ENCODE measurements around the gene ABCA7. TPM values are rescaled to one million over a fixed set of nuclear protein-coding genes. Genes with fewer than 3 reads are reported as not detected.

The ABCA7 gene
- total and polyA plus RNA-seq, 2 of the 13 experiments (the other 11 are each of a cell fraction or from before 2014, with no cell fraction given): 4.4 to 32.4 TPM

DNA sequence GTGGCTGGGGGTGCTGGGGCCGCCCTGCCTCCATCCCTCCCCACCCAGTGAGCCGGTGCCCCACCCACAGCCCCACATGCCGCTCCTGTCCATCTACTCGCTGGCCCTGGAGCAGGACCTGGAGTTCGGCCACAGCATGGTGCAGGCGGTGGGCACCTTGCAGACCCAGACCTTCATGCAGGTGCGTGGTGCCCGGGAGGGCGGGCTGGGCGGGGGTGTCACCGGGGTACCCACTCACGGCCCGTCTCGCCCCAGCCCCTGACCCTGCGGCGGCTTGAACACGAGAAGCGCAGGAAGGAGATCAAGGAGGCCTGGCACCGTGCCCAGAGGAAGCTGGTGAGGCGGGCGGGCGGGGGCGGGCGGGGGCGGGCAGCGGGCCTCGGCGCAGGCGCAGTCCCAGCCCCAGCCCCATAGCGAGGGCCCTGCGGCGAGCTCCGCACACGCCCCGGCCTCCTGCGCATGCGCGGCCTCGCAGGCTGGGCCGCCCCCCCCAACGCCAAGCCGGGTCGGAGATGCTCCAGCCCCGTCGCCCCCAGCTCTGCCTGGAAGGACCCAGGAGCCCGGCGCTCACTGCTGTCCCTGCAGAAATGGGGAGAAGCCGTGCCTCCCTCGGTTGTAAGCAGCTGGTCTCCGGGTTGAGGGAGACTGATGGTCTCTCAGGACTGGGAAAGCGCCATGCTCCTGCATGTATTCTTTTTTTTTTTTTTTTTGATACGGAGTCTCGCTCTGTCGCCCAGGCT is 34.8 kb downstream of the ABCA7 start:
- peaks cover 29% of the 10 kb centered on the region for H3K4me1 ChIP-seq (ENCODE audit: insufficient read depth, low read length)
- ChIA-PET CTCF (ENCODE audit: low intra/inter-chr PET ratio, low total read pairs) (no interaction called here), POLR2A (no interaction called here)
- FAIRE-seq: no peak
- no peak for DNase-seq (ENCODE audit: low spot score)
- H3K36me3 ChIP-seq (replicated peaks in 1 of 2; ENCODE audit: control insufficient read depth in 1 of 2, insufficient read depth in 2 of 2, low read length in 2 of 2): no peaks in the 10 kb centered on the region; a peak in 1 of 5 replicates
- TF ChIP-seq ZNF143 (CRISPR knock-in tag; IDR thresholded peaks at IDR 0.05): no peak
- no peak for TF ChIP-seq HNF4G (IDR thresholded peaks at IDR 0.05; ENCODE audit: borderline replicate concordance, low read depth, low read length)
- no peak for TF ChIP-seq HNF4G (CRISPR knock-in tag; IDR thresholded peaks at IDR 0.05; ENCODE audit: borderline replicate concordance, low read depth)
- TF ChIP-seq SRY (CRISPR knock-in tag; IDR thresholded peaks at IDR 0.05): no peak
- no peak for TF ChIP-seq ISL2 (CRISPR knock-in tag; IDR thresholded peaks at IDR 0.05)
- TF ChIP-seq RFX3 (CRISPR knock-in tag; IDR thresholded peaks at IDR 0.05): no peak
- TF ChIP-seq TRIM24 (CRISPR knock-in tag; IDR thresholded peaks at IDR 0.05): no peak
- TF ChIP-seq, protein P1, sequence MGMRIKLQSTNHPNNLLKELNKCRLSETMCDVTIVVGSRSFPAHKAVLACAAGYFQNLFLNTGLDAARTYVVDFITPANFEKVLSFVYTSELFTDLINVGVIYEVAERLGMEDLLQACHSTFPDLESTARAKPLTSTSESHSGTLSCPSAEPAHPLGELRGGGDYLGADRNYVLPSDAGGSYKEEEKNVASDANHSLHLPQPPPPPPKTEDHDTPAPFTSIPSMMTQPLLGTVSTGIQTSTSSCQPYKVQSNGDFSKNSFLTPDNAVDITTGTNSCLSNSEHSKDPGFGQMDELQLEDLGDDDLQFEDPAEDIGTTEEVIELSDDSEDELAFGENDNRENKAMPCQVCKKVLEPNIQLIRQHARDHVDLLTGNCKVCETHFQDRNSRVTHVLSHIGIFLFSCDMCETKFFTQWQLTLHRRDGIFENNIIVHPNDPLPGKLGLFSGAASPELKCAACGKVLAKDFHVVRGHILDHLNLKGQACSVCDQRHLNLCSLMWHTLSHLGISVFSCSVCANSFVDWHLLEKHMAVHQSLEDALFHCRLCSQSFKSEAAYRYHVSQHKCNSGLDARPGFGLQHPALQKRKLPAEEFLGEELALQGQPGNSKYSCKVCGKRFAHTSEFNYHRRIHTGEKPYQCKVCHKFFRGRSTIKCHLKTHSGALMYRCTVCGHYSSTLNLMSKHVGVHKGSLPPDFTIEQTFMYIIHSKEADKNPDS (CRISPR knock-in tag; IDR thresholded peaks at IDR 0.05): no peak
- TF ChIP-seq ZNF232 (CRISPR knock-in tag; IDR thresholded peaks at IDR 0.05; ENCODE audit: borderline replicate concordance): no peak
- no peak for TF ChIP-seq AKAP8 (CRISPR knock-in tag; IDR thresholded peaks at IDR 0.05)
- TF ChIP-seq XBP1 (CRISPR knock-in tag; IDR thresholded peaks at IDR 0.05): no peak
- TF ChIP-seq ZNF253 (CRISPR knock-in tag; IDR thresholded peaks at IDR 0.05; ENCODE audit: borderline replicate concordance): no peak
- no peak for TF ChIP-seq ZBTB42 (CRISPR knock-in tag; IDR thresholded peaks at IDR 0.05)
- TF ChIP-seq, protein P2, sequence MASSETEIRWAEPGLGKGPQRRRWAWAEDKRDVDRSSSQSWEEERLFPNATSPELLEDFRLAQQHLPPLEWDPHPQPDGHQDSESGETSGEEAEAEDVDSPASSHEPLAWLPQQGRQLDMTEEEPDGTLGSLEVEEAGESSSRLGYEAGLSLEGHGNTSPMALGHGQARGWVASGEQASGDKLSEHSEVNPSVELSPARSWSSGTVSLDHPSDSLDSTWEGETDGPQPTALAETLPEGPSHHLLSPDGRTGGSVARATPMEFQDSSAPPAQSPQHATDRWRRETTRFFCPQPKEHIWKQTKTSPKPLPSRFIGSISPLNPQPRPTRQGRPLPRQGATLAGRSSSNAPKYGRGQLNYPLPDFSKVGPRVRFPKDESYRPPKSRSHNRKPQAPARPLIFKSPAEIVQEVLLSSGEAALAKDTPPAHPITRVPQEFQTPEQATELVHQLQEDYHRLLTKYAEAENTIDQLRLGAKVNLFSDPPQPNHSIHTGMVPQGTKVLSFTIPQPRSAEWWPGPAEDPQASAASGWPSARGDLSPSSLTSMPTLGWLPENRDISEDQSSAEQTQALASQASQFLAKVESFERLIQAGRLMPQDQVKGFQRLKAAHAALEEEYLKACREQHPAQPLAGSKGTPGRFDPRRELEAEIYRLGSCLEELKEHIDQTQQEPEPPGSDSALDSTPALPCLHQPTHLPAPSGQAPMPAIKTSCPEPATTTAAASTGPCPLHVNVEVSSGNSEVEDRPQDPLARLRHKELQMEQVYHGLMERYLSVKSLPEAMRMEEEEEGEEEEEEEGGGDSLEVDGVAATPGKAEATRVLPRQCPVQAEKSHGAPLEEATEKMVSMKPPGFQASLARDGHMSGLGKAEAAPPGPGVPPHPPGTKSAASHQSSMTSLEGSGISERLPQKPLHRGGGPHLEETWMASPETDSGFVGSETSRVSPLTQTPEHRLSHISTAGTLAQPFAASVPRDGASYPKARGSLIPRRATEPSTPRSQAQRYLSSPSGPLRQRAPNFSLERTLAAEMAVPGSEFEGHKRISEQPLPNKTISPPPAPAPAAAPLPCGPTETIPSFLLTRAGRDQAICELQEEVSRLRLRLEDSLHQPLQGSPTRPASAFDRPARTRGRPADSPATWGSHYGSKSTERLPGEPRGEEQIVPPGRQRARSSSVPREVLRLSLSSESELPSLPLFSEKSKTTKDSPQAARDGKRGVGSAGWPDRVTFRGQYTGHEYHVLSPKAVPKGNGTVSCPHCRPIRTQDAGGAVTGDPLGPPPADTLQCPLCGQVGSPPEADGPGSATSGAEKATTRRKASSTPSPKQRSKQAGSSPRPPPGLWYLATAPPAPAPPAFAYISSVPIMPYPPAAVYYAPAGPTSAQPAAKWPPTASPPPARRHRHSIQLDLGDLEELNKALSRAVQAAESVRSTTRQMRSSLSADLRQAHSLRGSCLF (CRISPR knock-in tag; IDR thresholded peaks at IDR 0.05; ENCODE audit: borderline replicate concordance): no peak
- no peak for TF ChIP-seq ZHX1 (CRISPR knock-in tag; IDR thresholded peaks at IDR 0.05; ENCODE audit: low read depth)
- no peaks in the 10 kb centered on the region for H3K9me3 ChIP-seq (ENCODE audit: low read length)
- in situ Hi-C loops (cut with HindIII; ENCODE audit: extremely low pct_ligation_motif_present, low pct_unique_long_range_greater_than_20kb): no loop called here
- H4K20me1 ChIP-seq (ENCODE audit: insufficient read depth, low read length): peaks cover 3% of the 10 kb centered on the region; the same call in 1 of the 2 replicates
- no peak for ATAC-seq
- intact Hi-C loops (cut with micrococcal nuclease; ENCODE audit: unreplicated experiment): no loop called here
- no peak overlapping the region for H2AFZ ChIP-seq (ENCODE audit: low read length)
- 86% methylated on average over 23 of the region's 54 CpGs for WGBS (ENCODE audit: low lambda C conversion rate)
- BruUV-seq (replicated peaks): no TSS peak
- no peak overlapping the region for H3K4me3 ChIP-seq (replicated peaks in 1 of 3; ENCODE audit: insufficient read depth in 1 of 3, low read depth in 2 of 3, low read length in 3 of 3)
- H3K79me2 ChIP-seq (ENCODE audit: insufficient read depth, low read length): no peaks in the 10 kb centered on the region
- no peak overlapping the region for H3K9ac ChIP-seq (ENCODE audit: insufficient read depth, low read depth, low read length)
- no peaks in the 10 kb centered on the region for H3K27me3 ChIP-seq (ENCODE audit: control insufficient read depth in 1 of 2, insufficient read depth in 2 of 2, low read length in 2 of 2)
- peak overlapping the region; percentile 60 for H3K27ac ChIP-seq (ENCODE audit: extremely low read length, insufficient read depth, low read length)
- 0 out of 2 replicates have a peak overlapping the region, but pooled peaks have one; percentile 36 for H3K4me2 ChIP-seq (ENCODE audit: low read depth, low read length)

All from HepG2 (cell line).